Measurements from ENCODE around the gene HNRNPL. TPM values are rescaled to one million over a fixed set of nuclear protein-coding genes. Genes with fewer than 3 reads are reported as not detected.
A peak's percentile ranks its signal among the peaks of the same experiment; 100 is the strongest.
"Not testable (repeated sequence)": the region's sequence is repeated elsewhere in the genome, so short reads cannot be mapped to it uniquely, and the experiment has no call there.

Gene HNRNPL
- total RNA-seq, 1 donor from 2014 or later, result 171 TPM

DNA sequence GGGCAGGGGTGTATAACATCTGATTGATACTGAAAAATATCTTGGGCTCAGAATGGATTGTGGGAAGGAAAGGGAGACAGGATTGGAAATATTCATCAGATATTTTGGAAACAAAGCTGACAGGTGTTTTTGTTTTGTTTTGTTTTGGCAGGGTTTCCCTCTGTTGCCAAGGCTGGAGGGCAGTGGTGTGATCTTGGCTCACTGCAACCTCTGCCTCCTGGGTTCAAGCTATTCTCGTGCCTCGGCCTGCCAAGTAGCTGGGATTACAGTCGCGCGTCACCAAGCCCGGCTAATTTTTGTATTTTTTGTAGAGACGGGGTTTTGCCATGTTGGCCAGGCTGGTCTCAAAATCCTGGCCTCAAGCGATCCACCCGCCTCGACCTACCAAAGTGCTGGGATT, 23.6 kb upstream of the HNRNPL start:
- ATAC-seq; DNase-seq; intact Hi-C loops (cut with micrococcal nuclease): not testable (repeated sequence)

DNA sequence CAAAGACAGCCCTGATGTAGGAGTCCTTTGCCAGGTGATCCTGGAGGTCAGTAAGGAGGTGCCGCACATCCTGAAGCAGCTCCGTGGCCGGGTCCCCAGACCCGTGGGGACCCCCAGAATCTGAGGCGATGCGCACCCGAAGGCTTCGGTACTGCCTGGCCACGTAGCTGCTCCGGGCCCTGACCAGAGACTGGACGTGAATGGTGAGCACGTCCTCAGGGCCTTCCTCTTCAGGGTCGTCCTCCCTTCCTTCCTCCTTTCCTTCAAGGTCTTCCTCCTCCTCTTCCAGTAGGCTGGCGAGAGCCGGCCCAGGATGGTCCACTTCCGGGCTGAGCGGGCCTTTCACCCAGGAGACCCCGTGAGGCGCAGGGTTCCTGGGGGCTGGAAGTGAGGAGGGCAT, 20.8 kb upstream of the HNRNPL start:
- intact Hi-C loops (cut with micrococcal nuclease), result no loop called here
- no peak for DNase-seq
- ATAC-seq, result no peak

DNA sequence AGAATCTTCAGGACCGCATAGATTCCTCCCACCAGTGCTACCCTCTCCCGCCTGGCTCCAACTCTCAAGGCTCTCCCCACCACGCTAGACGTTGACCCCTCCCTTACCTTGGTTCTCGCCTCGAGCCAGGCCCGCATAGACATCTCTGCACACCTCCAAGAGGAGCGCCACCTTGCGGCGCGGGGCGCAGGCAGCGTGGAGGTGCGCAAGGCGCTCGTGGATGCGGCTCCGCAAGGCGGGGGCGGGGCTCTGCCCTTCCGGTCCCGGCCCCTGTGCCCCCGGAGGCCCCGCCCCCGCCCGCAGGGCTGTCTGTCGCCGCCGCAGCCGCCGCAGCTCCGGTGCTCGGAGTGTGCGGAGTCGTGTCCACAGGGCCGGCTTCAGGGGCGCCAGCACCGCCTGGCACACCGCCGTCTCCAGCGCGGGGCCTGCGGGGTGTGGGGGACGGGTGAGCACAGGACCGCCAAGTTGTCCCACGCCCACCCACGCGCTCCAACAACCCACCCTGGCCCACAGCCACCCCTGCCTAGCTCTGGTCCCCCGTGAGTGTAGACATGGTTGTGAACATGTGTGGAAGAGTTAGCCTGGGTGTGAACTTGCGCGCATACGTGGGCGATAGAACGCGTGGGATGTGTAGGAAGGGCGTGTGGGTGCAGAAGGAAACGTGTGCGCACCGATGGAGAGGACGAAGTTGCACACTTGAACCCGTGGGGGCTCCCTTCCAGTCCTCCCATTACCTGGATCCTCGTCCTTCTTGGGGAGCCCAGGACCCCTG, 20.2 kb upstream of the HNRNPL start:
- intact Hi-C loops (cut with micrococcal nuclease), result no loop called here
- ATAC-seq, result peak; percentile 97
- DNase-seq, result peak; percentile 96

DNA sequence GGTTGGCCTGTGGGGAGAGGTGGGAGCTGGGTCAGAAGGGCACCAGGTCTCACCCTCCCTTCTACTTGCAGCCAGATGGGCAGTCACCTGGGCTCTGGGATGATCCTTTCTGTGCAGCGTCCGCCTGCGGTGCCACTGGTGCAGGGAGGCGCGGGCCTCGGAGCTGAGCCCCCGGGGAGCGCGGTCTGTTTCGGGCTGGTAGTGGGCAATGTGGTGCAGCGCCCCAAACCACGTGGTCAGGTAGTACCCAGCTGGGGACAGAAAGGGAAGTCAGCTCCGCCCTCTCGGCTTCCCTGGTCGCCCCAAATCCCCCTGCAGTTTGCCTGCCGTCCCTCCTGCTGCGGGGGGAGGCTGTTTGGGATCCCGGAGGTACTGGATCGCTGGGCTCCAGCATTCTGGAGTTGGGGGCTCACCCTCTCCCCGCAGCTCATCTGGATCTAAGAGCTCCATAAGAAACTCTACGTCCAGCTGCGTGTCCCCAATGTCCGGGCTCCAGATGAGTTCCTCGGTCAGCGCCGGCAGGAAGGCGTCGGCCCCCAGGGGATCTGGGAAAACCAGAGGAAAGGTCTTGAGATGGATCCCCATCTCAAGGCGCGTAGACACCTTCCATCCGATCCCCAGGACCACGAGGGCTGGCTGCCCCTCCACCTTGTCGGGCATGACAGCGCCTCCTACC, 19.5 kb upstream of the HNRNPL start:
- intact Hi-C loops (cut with micrococcal nuclease), result no loop called here
- DNase-seq (peak; percentile 50), ATAC-seq (peak; percentile 31)

DNA sequence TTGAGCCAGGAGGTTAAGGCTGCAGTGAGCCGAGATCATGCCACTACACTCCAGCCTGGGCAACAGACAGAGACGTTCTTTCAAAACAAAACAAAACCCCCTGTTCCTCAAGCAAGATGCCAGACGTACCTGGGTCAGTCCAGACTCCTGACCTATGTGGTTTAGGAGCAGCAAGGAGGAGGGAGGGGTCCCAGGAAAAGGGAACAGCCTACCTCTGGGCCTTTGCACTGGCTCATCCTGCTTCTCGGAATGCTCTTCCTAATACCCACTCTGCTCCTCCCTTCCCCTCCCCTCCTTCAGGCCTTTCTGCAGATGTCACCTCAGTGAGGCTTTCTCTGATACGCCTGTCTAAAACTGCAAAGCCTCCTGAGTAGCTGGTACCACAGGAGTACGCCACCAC, 18.8 kb upstream of the HNRNPL start:
- intact Hi-C loops (cut with micrococcal nuclease), result no loop called here
- DNase-seq (no peak), ATAC-seq (no peak)

DNA sequence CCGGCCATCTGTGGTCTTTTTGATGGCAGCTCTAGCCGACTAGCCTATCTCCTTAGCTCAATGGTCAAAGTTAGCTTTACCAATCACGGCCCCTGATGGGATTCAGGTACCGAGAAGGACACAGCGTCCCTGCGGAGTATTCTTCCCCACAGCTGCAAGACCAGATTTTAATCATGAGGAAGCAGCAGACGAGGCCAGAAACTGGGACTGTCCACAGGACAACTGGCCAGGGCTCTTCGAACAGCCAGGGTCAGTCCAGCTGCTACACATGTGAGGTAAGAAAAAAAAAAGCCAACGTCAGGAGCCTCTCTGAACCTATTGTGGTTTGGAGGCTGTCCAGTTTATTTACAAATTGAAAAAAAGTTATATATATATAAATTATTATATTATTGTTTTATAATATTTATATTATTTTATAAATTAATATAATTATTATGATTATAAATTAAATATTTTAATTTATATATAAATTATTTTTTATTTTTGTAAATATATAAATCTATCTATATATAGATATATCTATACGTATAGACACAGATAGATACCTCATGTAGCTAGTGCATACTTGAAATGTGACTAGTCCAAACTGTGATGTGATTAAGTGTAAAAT, 17.5 kb upstream of the HNRNPL start:
- DNase-seq (no peak), ATAC-seq (no peak)
- intact Hi-C loops (cut with micrococcal nuclease), result no loop called here

DNA sequence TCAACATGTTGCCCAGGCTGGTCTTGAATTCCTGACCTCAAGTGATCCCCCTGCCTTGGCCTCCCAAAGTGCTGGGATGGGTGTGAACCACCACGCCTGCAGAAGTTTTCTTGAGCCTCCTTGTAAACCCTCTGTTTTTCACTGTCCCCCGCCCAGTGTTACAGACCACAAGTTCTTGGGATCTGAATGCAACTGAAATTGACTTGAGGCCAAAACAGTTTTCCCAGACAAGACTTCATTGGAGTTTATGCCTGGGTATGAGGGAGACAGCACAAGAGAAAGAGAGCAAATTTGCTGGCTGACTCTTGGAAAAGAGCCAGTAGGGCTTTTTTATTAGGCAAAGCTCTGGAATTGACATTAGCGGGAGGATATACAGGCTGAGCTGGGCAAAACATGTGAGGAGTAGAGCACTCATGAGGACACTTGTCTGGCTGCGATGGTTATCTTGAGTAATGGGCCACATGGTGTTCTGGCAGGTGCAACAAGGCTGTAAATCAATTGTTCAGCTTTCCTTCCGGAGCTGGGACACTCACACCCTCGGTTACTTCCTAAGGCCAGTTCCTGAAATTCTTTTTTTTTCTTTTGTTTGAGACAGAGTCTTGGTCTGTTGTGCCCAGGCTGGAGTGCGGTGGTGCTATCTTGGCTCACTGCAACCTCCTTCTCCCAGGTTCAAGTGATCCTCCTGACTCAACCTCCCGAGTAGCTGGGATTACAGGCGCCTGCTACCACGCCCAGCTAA, 12.7 kb upstream of the HNRNPL start:
- ATAC-seq (peak; percentile 87), DNase-seq (no peak)
- intact Hi-C loops (cut with micrococcal nuclease), result no loop called here

DNA sequence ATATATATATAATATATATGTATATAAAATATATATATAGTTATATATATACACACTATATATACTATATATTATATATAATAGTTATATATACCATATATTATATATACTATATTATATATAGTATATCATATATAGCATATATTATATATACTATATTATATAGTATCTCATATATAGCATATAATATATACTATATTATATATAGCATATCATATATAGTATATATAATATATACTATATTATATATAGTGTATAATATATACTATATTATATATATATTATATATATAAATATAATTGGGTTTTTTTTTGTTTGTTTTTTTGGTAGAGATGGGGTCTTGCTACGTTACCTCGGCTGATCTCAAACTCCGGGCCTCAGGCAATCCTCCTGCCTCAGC, 11.6 kb upstream of the HNRNPL start:
- ATAC-seq (no peak), DNase-seq (no peak)
- intact Hi-C loops (cut with micrococcal nuclease), result no loop called here

DNA sequence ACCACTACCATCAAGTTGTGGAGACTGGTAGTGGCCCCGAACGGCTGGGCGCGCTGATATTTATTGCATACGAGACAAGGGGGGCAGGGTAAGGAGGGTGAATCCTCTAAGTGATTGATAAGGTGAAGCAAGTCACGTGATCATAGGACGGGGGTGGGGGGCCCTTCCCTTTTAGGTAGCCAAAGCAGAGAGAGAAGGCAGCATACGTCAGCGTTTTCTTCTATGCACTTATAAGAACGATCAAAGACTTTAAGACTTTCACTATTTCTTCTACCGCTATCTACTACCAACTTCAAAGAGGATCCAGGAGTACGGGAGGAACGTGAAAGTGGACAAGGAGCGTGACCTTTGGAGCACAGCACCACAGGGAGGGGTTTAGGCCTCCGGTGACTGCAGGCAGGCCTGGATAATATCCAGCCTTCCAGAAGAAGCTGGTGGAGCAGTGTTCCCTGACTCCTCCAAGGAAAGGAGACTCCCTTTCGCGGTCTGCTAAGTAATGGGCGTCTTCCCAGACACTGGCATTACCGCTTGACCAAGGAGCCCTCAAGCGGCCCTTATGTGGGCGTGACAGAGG, 9.9 kb upstream of the HNRNPL start:
- intact Hi-C loops (cut with micrococcal nuclease); ATAC-seq; DNase-seq: not testable (repeated sequence)

DNA sequence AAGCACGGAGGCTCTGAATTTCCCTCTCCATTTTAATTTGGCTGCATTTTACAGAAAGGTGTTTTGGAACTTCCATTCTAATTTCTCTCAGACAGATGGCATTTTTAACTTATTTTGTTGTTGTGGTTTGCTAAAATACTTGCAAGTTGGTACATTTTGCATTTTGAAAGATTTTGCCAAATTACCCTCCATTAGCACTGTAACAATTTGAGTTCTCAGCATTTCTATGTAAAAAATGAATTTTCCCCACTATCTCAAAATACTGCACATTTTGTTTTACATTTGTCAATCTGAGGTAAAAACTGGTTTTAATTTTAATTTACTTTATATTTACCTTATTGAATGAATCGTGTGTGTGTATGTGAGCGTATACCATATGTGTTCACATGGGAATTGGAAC, 7.0 kb upstream of the HNRNPL start:
- intact Hi-C loops (cut with micrococcal nuclease), result no loop called here
- ATAC-seq, result no peak
- no peak for DNase-seq

DNA sequence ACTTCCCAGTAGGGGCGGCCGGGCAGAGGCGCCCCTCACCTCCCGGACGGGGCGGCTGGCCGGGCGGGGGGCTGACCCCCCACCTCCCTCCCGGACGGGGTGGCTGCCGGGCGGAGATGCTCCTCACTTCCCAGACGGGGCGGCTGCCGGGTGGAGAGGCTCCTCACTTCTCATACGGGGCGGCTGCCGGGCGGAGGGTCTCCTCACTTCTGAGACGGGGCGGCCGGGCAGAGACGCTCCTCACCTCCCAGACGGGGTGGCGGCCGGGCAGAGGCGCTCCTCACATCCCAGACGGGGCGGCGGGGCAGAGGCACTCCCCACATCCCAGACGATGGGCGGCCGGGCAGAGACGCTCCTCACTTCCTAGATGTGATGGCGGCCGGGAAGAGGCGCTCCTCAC, 6.0 kb upstream of the HNRNPL start:
- DNase-seq; ATAC-seq; intact Hi-C loops (cut with micrococcal nuclease): not testable (repeated sequence)

DNA sequence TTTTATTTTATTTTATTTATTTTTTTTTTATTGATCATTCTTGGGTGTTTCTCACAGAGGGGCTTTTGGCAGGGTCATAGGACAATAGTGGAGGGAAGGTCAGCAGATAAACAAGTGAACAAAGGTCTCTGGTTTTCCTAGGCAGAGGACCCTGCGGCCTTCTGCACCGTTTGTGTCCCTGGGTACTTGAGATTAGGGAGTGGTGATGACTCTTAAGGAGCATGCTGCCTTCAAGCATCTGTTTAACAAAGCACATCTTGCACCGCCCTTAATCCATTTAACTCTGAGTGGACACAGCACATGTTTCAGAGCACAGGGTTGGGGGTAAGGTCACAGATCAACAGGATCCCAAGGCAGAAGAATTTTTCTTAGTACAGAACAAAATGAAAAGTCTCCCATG, 5.2 kb upstream of the HNRNPL start:
- DNase-seq; intact Hi-C loops (cut with micrococcal nuclease); ATAC-seq: not testable (repeated sequence)

DNA sequence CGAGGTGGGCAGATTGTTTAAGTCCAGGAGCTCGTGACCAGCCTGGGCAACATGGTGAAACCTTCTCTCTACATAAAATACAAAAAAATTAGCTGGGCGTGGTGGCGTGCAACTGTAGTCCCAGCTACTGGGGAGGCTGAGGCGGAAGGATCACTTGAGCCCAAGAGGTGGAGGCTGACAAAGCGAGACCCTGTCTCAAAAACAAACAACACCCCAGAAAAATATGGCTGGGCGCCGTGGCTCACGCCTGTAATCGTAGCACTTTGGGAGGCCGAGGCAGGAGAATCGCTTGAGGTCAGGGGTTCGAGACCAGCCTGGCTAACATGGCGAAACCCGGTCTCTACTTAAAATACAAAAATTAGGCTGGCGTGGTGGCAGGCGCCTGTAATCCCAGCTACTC, 3.4 kb upstream of the HNRNPL start:
- no peak for ATAC-seq
- no peak for DNase-seq
- intact Hi-C loops (cut with micrococcal nuclease), result no loop called here

DNA sequence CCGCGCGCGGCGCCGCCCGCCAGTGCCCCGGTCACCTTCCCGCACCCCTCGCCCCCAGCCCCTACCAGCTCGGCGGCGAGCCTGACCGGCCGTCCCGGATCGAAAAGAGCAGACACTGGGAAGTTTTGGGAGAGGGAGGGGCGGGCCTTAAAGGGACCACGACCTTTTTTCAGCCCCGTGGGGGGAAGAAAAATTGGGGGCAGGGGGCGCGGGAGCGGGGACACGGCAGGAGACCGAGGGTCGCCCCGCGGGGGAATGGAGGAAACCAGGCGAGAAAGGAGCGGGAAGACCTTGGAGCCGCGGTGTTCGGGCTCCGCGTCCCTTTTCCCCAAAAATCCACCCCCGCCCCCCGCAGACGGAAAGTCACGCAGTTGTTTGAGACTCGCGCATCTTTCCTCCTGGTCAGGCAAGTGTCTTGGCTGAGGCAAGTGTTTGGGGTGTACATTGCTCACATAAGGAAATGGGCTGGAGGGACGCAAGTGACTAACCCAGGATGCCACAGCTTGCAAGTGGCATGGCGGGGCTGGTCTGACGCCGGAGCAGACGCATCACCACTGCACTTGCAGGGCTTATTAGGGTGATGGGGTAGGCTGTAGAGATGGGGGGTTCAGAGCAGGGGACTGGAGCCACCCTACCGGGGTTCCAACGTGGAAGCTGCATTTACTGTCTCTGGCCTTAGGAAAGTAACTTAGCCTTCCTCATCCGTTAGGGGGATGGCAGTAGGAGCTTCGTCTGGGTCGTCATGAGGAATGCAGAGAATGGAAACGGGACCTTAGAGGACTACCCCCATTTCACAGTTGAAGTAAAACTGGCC, 2.7 kb upstream of the HNRNPL start:
- intact Hi-C loops (cut with micrococcal nuclease), result no loop called here
- DNase-seq (peak; percentile 64), ATAC-seq (no peak)

DNA sequence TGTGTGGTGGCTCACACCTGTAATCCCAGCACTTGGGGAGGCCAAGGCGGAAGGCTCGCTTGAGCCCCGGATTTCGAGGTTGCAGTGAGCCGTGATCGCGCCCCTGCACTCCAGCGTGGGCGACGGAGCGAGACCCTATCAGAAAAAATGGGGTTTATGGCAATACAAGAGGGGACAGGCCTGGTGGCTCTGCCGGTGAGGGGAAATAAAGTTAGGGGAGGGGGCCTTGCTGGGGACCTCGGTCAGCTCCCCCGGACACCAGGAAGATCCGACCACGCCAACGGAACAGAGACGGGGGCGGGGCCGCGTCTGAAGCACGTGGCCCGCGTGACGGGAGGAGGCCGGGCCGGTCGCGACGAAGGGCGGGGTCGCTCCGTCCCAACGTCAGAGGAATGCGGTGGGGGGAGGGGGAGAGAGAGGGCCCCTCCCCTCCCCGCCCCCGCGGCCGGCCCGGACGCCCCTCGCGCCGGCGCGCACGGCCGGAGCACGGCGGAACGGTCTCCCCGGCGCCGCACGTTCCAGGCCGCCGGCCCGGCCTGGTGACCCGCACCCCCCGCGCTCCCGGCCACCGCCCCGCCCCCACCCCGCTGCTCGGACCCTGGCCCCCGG, 1.9 kb upstream of the HNRNPL start:
- ATAC-seq (peak; percentile 59), DNase-seq (peak; percentile 97)
- intact Hi-C loops (cut with micrococcal nuclease), result no loop called here

DNA sequence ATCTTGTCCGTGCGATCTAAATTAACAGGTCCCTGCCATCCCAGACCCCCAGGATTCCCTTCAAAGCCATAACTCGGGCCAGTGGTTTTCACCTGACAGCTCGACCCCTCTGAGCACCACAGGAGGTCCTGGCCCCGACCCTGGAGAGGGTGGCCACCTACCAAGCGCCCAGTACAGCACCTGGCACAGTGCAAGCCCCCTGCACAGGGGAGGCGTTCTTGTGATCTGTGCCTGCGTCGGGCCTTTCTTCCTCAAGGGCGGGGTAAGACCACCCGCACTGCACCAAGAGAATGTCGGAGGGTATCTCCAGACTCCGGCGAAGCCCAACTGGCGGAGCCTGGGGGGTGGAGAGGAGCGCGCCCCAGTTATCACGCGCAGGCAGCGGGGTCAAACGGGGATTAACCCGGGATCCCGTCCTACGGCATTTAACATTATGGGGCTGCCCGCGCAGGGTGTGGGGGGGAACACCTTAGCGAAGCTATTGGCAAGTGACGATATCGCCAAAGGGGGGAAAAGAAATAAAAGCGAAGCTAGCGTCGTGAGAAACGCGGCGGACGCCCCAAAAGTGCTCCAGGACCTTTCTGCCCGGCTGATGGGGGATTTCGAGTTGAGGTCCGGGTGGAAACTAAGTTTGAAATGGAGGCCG, 1.3 kb upstream of the HNRNPL start:
- ATAC-seq (no peak), DNase-seq (peak; percentile 56)
- intact Hi-C loops (cut with micrococcal nuclease), result no loop called here

DNA sequence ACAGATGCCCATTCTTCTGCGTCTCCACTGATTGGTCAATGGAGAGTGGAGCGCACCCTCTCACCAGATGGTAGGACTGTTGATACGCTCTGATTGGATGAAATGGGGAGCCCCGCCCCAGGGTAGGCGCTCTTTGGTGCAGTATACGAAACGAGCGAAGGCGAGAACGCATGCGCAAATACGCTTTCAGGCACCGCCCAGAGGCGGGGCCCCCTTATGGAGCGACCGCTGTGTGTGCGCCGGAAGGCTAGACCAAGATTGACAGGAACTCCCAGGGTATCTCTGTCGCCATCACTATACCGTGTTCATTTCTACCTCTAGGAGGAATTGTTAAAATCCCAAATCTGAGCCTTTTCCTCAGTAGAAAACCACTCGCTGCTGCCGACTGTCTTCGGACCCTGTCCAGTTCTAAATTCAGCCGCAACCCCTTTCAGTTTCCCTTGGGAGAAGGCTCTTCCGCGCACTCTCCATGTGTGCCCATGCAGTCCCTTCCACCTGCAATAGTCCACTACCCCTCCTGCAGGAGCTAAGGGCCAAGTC, 720 bp upstream of the HNRNPL start:
- ATAC-seq (peak; percentile 84), DNase-seq (peak; percentile 99)
- intact Hi-C loops (cut with micrococcal nuclease), result no loop called here

Measured in left ventricle myocardium superior (tissue), 1 donor.